ENCODE measurements around the gene IRF2BP2.

Gene IRF2BP2

GRCh38 chr1:234655328-234656069, 45.5 kb upstream of the IRF2BP2 start:
- H3K9me3 ChIP-seq (ENCODE audit: severe bottlenecking), result peaks cover 2% of the 10 kb centered on the region
- no peak overlapping the region for H3K4me3 ChIP-seq (ENCODE audit: low read depth, low read length)
- no peak for TF ChIP-seq CTCF (IDR thresholded peaks at IDR 0.05; ENCODE audit: low read depth, low read length)
- no peaks in the 10 kb centered on the region for H3K36me3 ChIP-seq
- H3K27me3 ChIP-seq (ENCODE audit: insufficient read depth, low read depth, severe bottlenecking), result no peaks in the 10 kb centered on the region
- H3K27ac ChIP-seq, result no peak overlapping the region
- DNase-seq, result no peak

- Histone ChIP-seq H3K36me3 (no peaks in the 10 kb centered on the region), H3K4me3 (ENCODE audit: low read depth, low read length) (no peak overlapping the region), H3K27ac (no peak overlapping the region), H3K27me3 (ENCODE audit: insufficient read depth, low read depth, severe bottlenecking) (no peaks in the 10 kb centered on the region), H3K9me3 (ENCODE audit: severe bottlenecking) (peaks cover 2% of the 10 kb centered on the region)
- TF ChIP-seq CTCF (IDR thresholded peaks at IDR 0.05; ENCODE audit: low read depth, low read length), result no peak
- no peak for DNase-seq
These were observed 44.2 kb upstream of the IRF2BP2 start for GRCh38 chr1:234654002-234654733.

GRCh38 chr1:234649432-234650081, 39.6 kb upstream of the IRF2BP2 start:
- TF ChIP-seq CTCF (IDR thresholded peaks at IDR 0.05; ENCODE audit: low read depth, low read length), result no peak
- Histone ChIP-seq H3K27me3 (ENCODE audit: insufficient read depth, low read depth, severe bottlenecking) (no peaks in the 10 kb centered on the region), H3K9me3 (ENCODE audit: severe bottlenecking) (peaks cover 10% of the 10 kb centered on the region), H3K27ac (no peak overlapping the region), H3K36me3 (no peaks in the 10 kb centered on the region), H3K4me3 (ENCODE audit: low read depth, low read length) (no peak overlapping the region)
- DNase-seq, result no peak

GRCh38 chr1:234647758-234648157, 37.8 kb upstream of the IRF2BP2 start:
- Histone ChIP-seq H3K36me3 (no peaks in the 10 kb centered on the region), H3K27ac (no peak overlapping the region), H3K4me3 (ENCODE audit: low read depth, low read length) (no peak overlapping the region), H3K27me3 (ENCODE audit: insufficient read depth, low read depth, severe bottlenecking) (no peaks in the 10 kb centered on the region), H3K9me3 (ENCODE audit: severe bottlenecking) (peaks cover 8% of the 10 kb centered on the region)
- DNase-seq, result no peak
- no peak for TF ChIP-seq CTCF (IDR thresholded peaks at IDR 0.05; ENCODE audit: low read depth, low read length)

- Histone ChIP-seq H3K9me3 (ENCODE audit: severe bottlenecking) (peaks cover 11% of the 10 kb centered on the region), H3K27ac (no peak overlapping the region), H3K27me3 (ENCODE audit: insufficient read depth, low read depth, severe bottlenecking) (no peaks in the 10 kb centered on the region), H3K4me3 (ENCODE audit: low read depth, low read length) (no peak overlapping the region), H3K36me3 (no peaks in the 10 kb centered on the region)
- no peak for TF ChIP-seq CTCF (IDR thresholded peaks at IDR 0.05; ENCODE audit: low read depth, low read length)
- DNase-seq, result no peak
These were observed 37.3 kb upstream of the IRF2BP2 start for GRCh38 chr1:234647245-234647644.

Measured in WERI-Rb-1 (cell line).